Rectal smooth muscle tissue (tissue), 1 donor: Measurements from ENCODE around the gene STRBP.
"Not testable (repeated sequence)": the region's sequence is repeated elsewhere in the genome, so short reads cannot be mapped to it uniquely, and the experiment has no call there.

Experiments
- H3K27ac ChIP-seq: one replicate; pipeline ENCODE4 v1.7.0; 2013; ENCODE audit warnings: low read depth, low read length, inconsistent platforms
- H3K27me3 ChIP-seq: one replicate; pipeline ENCODE4 v1.7.0; 2013; ENCODE audit warnings: low read length; ENCODE audit not compliant: control insufficient read depth, insufficient read depth
- H3K36me3 ChIP-seq: one replicate; pipeline ENCODE4 v1.7.0; 2013; ENCODE audit warnings: low read length; ENCODE audit not compliant: control insufficient read depth, insufficient read depth
- H3K4me1 ChIP-seq: one replicate; pipeline ENCODE4 v1.7.0; 2013; ENCODE audit warnings: low read length; ENCODE audit not compliant: control insufficient read depth, insufficient read depth
- H3K4me3 ChIP-seq: one replicate; pipeline ENCODE4 v1.7.0; 2013; ENCODE audit warnings: low read length
- H3K9ac ChIP-seq: one replicate; pipeline ENCODE4 v1.7.0; 2013; ENCODE audit warnings: low read length

The STRBP gene

GRCh38 chr9:123260340-123260739, 8.0 kb downstream of the STRBP start:
- Histone ChIP-seq H3K27me3 (no peaks in the 10 kb centered on the region), H3K9ac (no peak overlapping the region), H3K4me3 (no peak overlapping the region)

GRCh38 chr9:123257276-123257675, 11.1 kb downstream of the STRBP start:
- no peak overlapping the region for H3K9ac ChIP-seq
- no peaks in the 10 kb centered on the region for H3K27me3 ChIP-seq
- no peak overlapping the region for H3K4me3 ChIP-seq
- no peaks in the 10 kb centered on the region for H3K36me3 ChIP-seq
- H3K4me1 ChIP-seq: no peaks in the 10 kb centered on the region
- no peak overlapping the region for H3K27ac ChIP-seq

More at GRCh38 chr9:123260340-123260739, 8.0 kb downstream of the STRBP start:
- no peaks in the 10 kb centered on the region for H3K36me3 ChIP-seq
- no peaks in the 10 kb centered on the region for H3K4me1 ChIP-seq
- no peak overlapping the region for H3K27ac ChIP-seq

GRCh38 chr9:123255718-123256117, 12.7 kb downstream of the STRBP start:
- Histone ChIP-seq H3K36me3 (no peaks in the 10 kb centered on the region), H3K9ac (no peak overlapping the region), H3K27me3 (no peaks in the 10 kb centered on the region), H3K27ac (no peak overlapping the region), H3K4me1 (no peaks in the 10 kb centered on the region), H3K4me3 (no peak overlapping the region)

GRCh38 chr9:123253204-123253603, 15.2 kb downstream of the STRBP start:
- no peaks in the 10 kb centered on the region for H3K4me1 ChIP-seq
- no peak overlapping the region for H3K9ac ChIP-seq
- no peak overlapping the region for H3K27ac ChIP-seq
- no peaks in the 10 kb centered on the region for H3K27me3 ChIP-seq
- no peak overlapping the region for H3K4me3 ChIP-seq
- no peaks in the 10 kb centered on the region for H3K36me3 ChIP-seq

- H3K4me1 ChIP-seq: no peaks in the 10 kb centered on the region
- no peak overlapping the region for H3K4me3 ChIP-seq
- H3K9ac ChIP-seq: no peak overlapping the region
- H3K27ac ChIP-seq: no peak overlapping the region
- H3K36me3 ChIP-seq: no peaks in the 10 kb centered on the region
- no peaks in the 10 kb centered on the region for H3K27me3 ChIP-seq
Measured at GRCh38 chr9:123251741-123252140, 16.6 kb downstream of the STRBP start.

GRCh38 chr9:123251324-123251723, 17.1 kb downstream of the STRBP start:
- Histone ChIP-seq H3K36me3 (no peaks in the 10 kb centered on the region), H3K9ac (no peak overlapping the region), H3K27me3 (no peaks in the 10 kb centered on the region), H3K4me1 (no peaks in the 10 kb centered on the region), H3K4me3 (no peak overlapping the region), H3K27ac (no peak overlapping the region)

- H3K36me3 ChIP-seq: no peaks in the 10 kb centered on the region
- no peak overlapping the region for H3K27ac ChIP-seq
- no peaks in the 10 kb centered on the region for H3K4me1 ChIP-seq
- H3K4me3 ChIP-seq: no peak overlapping the region
- H3K27me3 ChIP-seq: no peaks in the 10 kb centered on the region
- H3K9ac ChIP-seq: no peak overlapping the region
Measured at GRCh38 chr9:123250504-123250903, 17.9 kb downstream of the STRBP start.

- H3K4me3 ChIP-seq, H3K36me3 ChIP-seq, H3K27ac ChIP-seq, H3K4me1 ChIP-seq, H3K9ac ChIP-seq, H3K27me3 ChIP-seq: not testable (repeated sequence)
Measured at GRCh38 chr9:123249162-123249561, 19.2 kb downstream of the STRBP start.

- Histone ChIP-seq H3K27ac (no peak overlapping the region), H3K27me3 (no peaks in the 10 kb centered on the region), H3K9ac (no peak overlapping the region), H3K36me3 (no peaks in the 10 kb centered on the region), H3K4me3 (no peak overlapping the region), H3K4me1 (no peaks in the 10 kb centered on the region)
Measured at GRCh38 chr9:123248630-123249029, 19.8 kb downstream of the STRBP start.

GRCh38 chr9:123246534-123246933, 21.9 kb downstream of the STRBP start:
- H3K4me1 ChIP-seq: no peaks in the 10 kb centered on the region
- no peaks in the 10 kb centered on the region for H3K27me3 ChIP-seq
- H3K9ac ChIP-seq: no peak overlapping the region
- no peak overlapping the region for H3K4me3 ChIP-seq
- no peak overlapping the region for H3K27ac ChIP-seq
- no peaks in the 10 kb centered on the region for H3K36me3 ChIP-seq

- Histone ChIP-seq H3K27ac (no peak overlapping the region), H3K9ac (no peak overlapping the region)
Measured at GRCh38 chr9:123239726-123240125, 28.7 kb downstream of the STRBP start.

GRCh38 chr9:123238365-123238764, 30.0 kb downstream of the STRBP start:
- H3K27ac ChIP-seq: no peak overlapping the region
- no peak overlapping the region for H3K9ac ChIP-seq
- no peaks in the 10 kb centered on the region for H3K27me3 ChIP-seq
- no peak overlapping the region for H3K4me3 ChIP-seq
- H3K36me3 ChIP-seq: no peaks in the 10 kb centered on the region
- no peaks in the 10 kb centered on the region for H3K4me1 ChIP-seq

More at GRCh38 chr9:123239726-123240125, 28.7 kb downstream of the STRBP start:
- H3K4me3 ChIP-seq: no peak overlapping the region
- H3K4me1 ChIP-seq: no peaks in the 10 kb centered on the region
- H3K36me3 ChIP-seq: no peaks in the 10 kb centered on the region
- H3K27me3 ChIP-seq: no peaks in the 10 kb centered on the region

GRCh38 chr9:123237220-123237619, 31.2 kb downstream of the STRBP start:
- Histone ChIP-seq H3K4me1 (no peaks in the 10 kb centered on the region), H3K27ac (no peak overlapping the region)

More at GRCh38 chr9:123237220-123237619, 31.2 kb downstream of the STRBP start:
- Histone ChIP-seq H3K36me3 (no peaks in the 10 kb centered on the region), H3K27me3 (no peaks in the 10 kb centered on the region), H3K4me3 (no peak overlapping the region), H3K9ac (no peak overlapping the region)
